Liver (tissue), 9 donors: ENCODE measurements around the gene MED14. TPM values are rescaled to one million over a fixed set of nuclear protein-coding genes. Genes with fewer than 3 reads are reported as not detected.

ENCODE experiments used
- DNase-seq: peaks from one replicate; pipeline ENCODE4 v3.0.0-alpha.2; 2017; ENCODE audit warnings: low spot score
- H3K27ac ChIP-seq, 2 donors: one replicate each; pipeline ENCODE4 v1.7.0; 2013; ENCODE audit warnings: inconsistent platforms in 2 of 2, low read length in 2 of 2, control low read depth in 1 of 2, low read depth in 1 of 2, mild to moderate bottlenecking in 1 of 2
- H3K27me3 ChIP-seq, 4 donors: one replicate each; pipeline versions ENCODE4 v1.6.1 to v1.7.0; 2013; ENCODE audit warnings: low read length in 3 of 4, inconsistent platforms in 1 of 4, mild to moderate bottlenecking in 1 of 4, moderate library complexity in 1 of 4; ENCODE audit not compliant: control insufficient read depth in 4 of 4, insufficient read depth in 4 of 4
- H3K36me3 ChIP-seq, 4 donors: one replicate each; pipeline versions ENCODE4 v1.6.1 to v1.7.0; 2013; ENCODE audit warnings: low read length in 3 of 4, mild to moderate bottlenecking in 3 of 4, low read depth in 1 of 4, moderate library complexity in 1 of 4; ENCODE audit not compliant: control insufficient read depth in 4 of 4, insufficient read depth in 3 of 4
- H3K4me1 ChIP-seq, 4 donors: one replicate each; pipeline versions ENCODE4 v1.6.1 to v1.7.0; 2013; ENCODE audit warnings: low read length in 3 of 4, mild to moderate bottlenecking in 3 of 4, moderate library complexity in 1 of 4; ENCODE audit not compliant: control insufficient read depth in 4 of 4, insufficient read depth in 4 of 4
- H3K4me3 ChIP-seq, 3 donors: one replicate each; pipeline versions ENCODE4 v1.6.1 to v1.7.0; 2013; ENCODE audit warnings: low read length in 3 of 3, control low read depth in 1 of 3, low read depth in 1 of 3, mild to moderate bottlenecking in 1 of 3
- H3K9ac ChIP-seq, 2 donors: one replicate each; pipeline ENCODE4 v1.7.0; 2013; ENCODE audit warnings: low read length in 2 of 2, mild to moderate bottlenecking in 2 of 2, moderate library complexity in 2 of 2, control low read depth in 1 of 2, low read depth in 1 of 2
- H3K9me3 ChIP-seq, 4 donors: one replicate each; pipeline versions ENCODE4 v1.6.1 to v1.7.0; 2013; ENCODE audit warnings: low read length in 3 of 4; ENCODE audit not compliant: control insufficient read depth in 4 of 4
- ATF3 ChIP-seq: IDR thresholded peaks from 2 replicates; pipeline ENCODE4 v1.6.1; 2016; ENCODE audit warnings: antibody characterized with exemption
- EGR1 ChIP-seq, 2 donors: IDR thresholded peaks; 2 replicates each; pipeline ENCODE4 v1.6.1; 2016 to 2018; ENCODE audit warnings: antibody characterized with exemption in 2 of 2, low read depth in 2 of 2
- FOXA1 ChIP-seq: IDR thresholded peaks from 2 replicates; pipeline ENCODE4 v1.6.1; 2016; ENCODE audit warnings: antibody characterized with exemption
- GABPA ChIP-seq, 2 donors: IDR thresholded peaks in 1 of 2; conservative IDR thresholded peaks in 1 of 2; 2 replicates each; pipeline ENCODE4 v1.6.1; 2016; ENCODE audit warnings: antibody characterized with exemption in 2 of 2, mild to moderate bottlenecking in 1 of 2, moderate library complexity in 1 of 2
- HNF4A ChIP-seq, 2 donors: conservative IDR thresholded peaks; 2 replicates each; pipeline ENCODE4 v1.6.1; 2016; ENCODE audit warnings: antibody characterized with exemption in 2 of 2, mild to moderate bottlenecking in 2 of 2
- HNF4G ChIP-seq: IDR thresholded peaks from 2 replicates; pipeline ENCODE4 v1.6.1; 2016; ENCODE audit warnings: antibody characterized with exemption
- JUND ChIP-seq, 2 donors: IDR thresholded peaks; 2 replicates each; pipeline ENCODE4 v1.6.1; 2016; ENCODE audit warnings: antibody characterized with exemption in 2 of 2
- RAD21 ChIP-seq, 2 donors: IDR thresholded peaks; 2 replicates each; pipeline ENCODE4 v1.6.1; 2016; ENCODE audit warnings: antibody characterized with exemption in 2 of 2, mild to moderate bottlenecking in 2 of 2
- REST ChIP-seq: IDR thresholded peaks from 2 replicates; pipeline ENCODE4 v1.6.1; 2016; ENCODE audit warnings: antibody characterized with exemption, mild to moderate bottlenecking
- RXRA ChIP-seq, 2 donors: IDR thresholded peaks; 2 replicates each; pipeline ENCODE4 v1.6.1; 2017 to 2018; ENCODE audit warnings: antibody characterized with exemption in 2 of 2, mild to moderate bottlenecking in 1 of 2
- SP1 ChIP-seq: IDR thresholded peaks from 2 replicates; pipeline ENCODE4 v1.6.1; 2018; ENCODE audit warnings: antibody characterized with exemption, mild to moderate bottlenecking
- TAF1 ChIP-seq: conservative IDR thresholded peaks from 2 replicates; pipeline ENCODE4 v1.6.1; 2016; ENCODE audit warnings: antibody characterized with exemption, mild to moderate bottlenecking
- YY1 ChIP-seq: IDR thresholded peaks from 2 replicates; pipeline ENCODE4 v1.6.1; 2016; ENCODE audit warnings: antibody characterized with exemption, mild to moderate bottlenecking
- ZBTB33 ChIP-seq: IDR thresholded peaks from 2 replicates; pipeline ENCODE4 v1.6.1; 2016; ENCODE audit warnings: antibody characterized with exemption
- WGBS: extraction: QIAGEN DNeasy Blood & Tissue Kit; methylation state at CpG from one replicate; pipeline ENCODE4 v1.1.7; 2013; 5-methylcytosine and 5-hydroxymethylcytosine counted together
- polyA plus RNA-seq, 2 donors: library from polyadenylated mRNA; stranded (reverse) in 1 of 2; unstranded in 1 of 2; fragments of 200-250 nt in 1 of 2; fragments of >200 nt in 1 of 2; fragmentation: Nextera tagmentation in 1 of 2; extraction: Ambion mirVana in 1 of 2; gene quantifications; one replicate each; pipeline versions ENCODE4 v1.2.1 to v1.2.3, GENCODE V29; 2013 to 2015
- total RNA-seq, 2 donors: library from RNA; depleted of rRNA; stranded (reverse); fragments of >200 nt; gene quantifications; one replicate each; pipeline ENCODE4 v1.2.3, GENCODE V29; 2014
- TF ChIP-seq, protein P1 (sequence below): fragments of 150-350 bp; IDR thresholded peaks from 2 replicates; pipeline ENCODE4 v1.5.1; 2017; ENCODE audit warnings: improper control_type of control experiment, low read depth, low read length; ENCODE audit not compliant: missing input control
- donor health status: healthy.
- donor health status: healthy.
- donor health status: healthy.
- donor health status: healthy.
- donor health status: healthy.

The MED14 gene
- total and polyA plus RNA-seq, 4 donors, result 5.5 to 20.1 (median 7.0) TPM

GRCh38 chrX:40647307-40648197 is 87.8 kb downstream of the MED14 start, which contains the start of gene CXorf38:
Gene CXorf38 (minus strand): TSS chrX:40647561. CDS start chrX:40647520, 41 bp downstream.
- peak; percentile 94 for DNase-seq
- peak within 1 kb of the TSS; percentile 57 to 63 for H3K9ac ChIP-seq
- TF ChIP-seq GABPA (IDR thresholded peaks at IDR 0.05 in 1 of 2, conservative IDR thresholded peaks at IDR 0.05 in 1 of 2) (peak in 1 of 2 donors; percentile 54), SP1 (no peak)
- peak within 1 kb of the TSS; percentile 79 to 81 for H3K27ac ChIP-seq
- no peaks in the 10 kb centered on the region for H3K27me3 ChIP-seq
- peak within 1 kb of the TSS; percentile 61 to 86 (median 73) for H3K4me3 ChIP-seq
- WGBS, result 2% methylated on average over 66 of the region's 66 CpGs
- peaks cover 0 to 41% (median 28%) of the 10 kb centered on the region in 4 donors for H3K4me1 ChIP-seq
- no peaks in the 10 kb centered on the region for H3K9me3 ChIP-seq
- H3K36me3 ChIP-seq, result no peaks in the 10 kb centered on the region

- Histone ChIP-seq H3K27me3 (no peaks in the 10 kb centered on the region), H3K36me3 (peaks cover 0 to 2% (median 0%) of the 10 kb centered on the region in 4 donors), H3K9ac (peak overlapping the region; percentile 57 to 63), H3K27ac (peak overlapping the region; percentile 74 to 79), H3K4me3 (peak overlapping the region; percentile 61 to 86 (median 73)), H3K9me3 (no peaks in the 10 kb centered on the region), H3K4me1 (peaks cover 3 to 43% (median 28%) of the 10 kb centered on the region in 4 donors)
- DNase-seq, result peak; percentile 40
- TF ChIP-seq FOXA1, result no peak
- TF ChIP-seq HNF4G, result no peak
- no peak for TF ChIP-seq HNF4A (conservative IDR thresholded peaks at IDR 0.05)
- no peak for TF ChIP-seq ATF3
- WGBS, result 2% methylated on average over 33 of the region's 33 CpGs
Observed at GRCh38 chrX:40646489-40647306, 88.6 kb downstream of the MED14 start.

GRCh38 chrX:40644821-40645358 is 90.5 kb downstream of the MED14 start:
- Histone ChIP-seq H3K27ac (peak overlapping the region; percentile 74 to 98), H3K9me3 (no peaks in the 10 kb centered on the region), H3K4me3 (peak overlapping the region; percentile 30 to 82 (median 36)), H3K36me3 (peaks cover 0 to 5% (median 0%) of the 10 kb centered on the region in 4 donors), H3K4me1 (peaks cover 3 to 43% (median 28%) of the 10 kb centered on the region in 4 donors), H3K27me3 (no peaks in the 10 kb centered on the region), H3K9ac (peak overlapping the region in 1 of 2 donors; percentile 90)
- DNase-seq, result peak; percentile 36
- 0% methylated on average over 4 of the region's 4 CpGs for WGBS
- TF ChIP-seq JUND (IDR thresholded peaks at IDR 0.05), result peak in 1 of 2 donors; percentile 57
- no peak for TF ChIP-seq YY1
- TF ChIP-seq ATF3, result no peak
- TF ChIP-seq RAD21 (IDR thresholded peaks at IDR 0.05), result peak in 1 of 2 donors; percentile 19
- peak; percentile 82 for TF ChIP-seq SP1
- TF ChIP-seq HNF4G, result no peak
- TF ChIP-seq RXRA (IDR thresholded peaks at IDR 0.05), result peak; percentile 74 to 76
- TF ChIP-seq GABPA (IDR thresholded peaks at IDR 0.05 in 1 of 2, conservative IDR thresholded peaks at IDR 0.05 in 1 of 2), result peak; percentile 28 to 80
- TF ChIP-seq HNF4A (conservative IDR thresholded peaks at IDR 0.05), result peak; percentile 48 to 65
- no peak for TF ChIP-seq EGR1 (IDR thresholded peaks at IDR 0.05; ENCODE audit: low read depth in 2 of 2)
- no peak for TF ChIP-seq FOXA1
- TF ChIP-seq, protein P1, sequence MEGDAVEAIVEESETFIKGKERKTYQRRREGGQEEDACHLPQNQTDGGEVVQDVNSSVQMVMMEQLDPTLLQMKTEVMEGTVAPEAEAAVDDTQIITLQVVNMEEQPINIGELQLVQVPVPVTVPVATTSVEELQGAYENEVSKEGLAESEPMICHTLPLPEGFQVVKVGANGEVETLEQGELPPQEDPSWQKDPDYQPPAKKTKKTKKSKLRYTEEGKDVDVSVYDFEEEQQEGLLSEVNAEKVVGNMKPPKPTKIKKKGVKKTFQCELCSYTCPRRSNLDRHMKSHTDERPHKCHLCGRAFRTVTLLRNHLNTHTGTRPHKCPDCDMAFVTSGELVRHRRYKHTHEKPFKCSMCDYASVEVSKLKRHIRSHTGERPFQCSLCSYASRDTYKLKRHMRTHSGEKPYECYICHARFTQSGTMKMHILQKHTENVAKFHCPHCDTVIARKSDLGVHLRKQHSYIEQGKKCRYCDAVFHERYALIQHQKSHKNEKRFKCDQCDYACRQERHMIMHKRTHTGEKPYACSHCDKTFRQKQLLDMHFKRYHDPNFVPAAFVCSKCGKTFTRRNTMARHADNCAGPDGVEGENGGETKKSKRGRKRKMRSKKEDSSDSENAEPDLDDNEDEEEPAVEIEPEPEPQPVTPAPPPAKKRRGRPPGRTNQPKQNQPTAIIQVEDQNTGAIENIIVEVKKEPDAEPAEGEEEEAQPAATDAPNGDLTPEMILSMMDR, result no peak
- no peak for TF ChIP-seq REST
- TF ChIP-seq TAF1, result peak; percentile 19
- TF ChIP-seq ZBTB33, result no peak
